GM12878 (cell line): Measurements from ENCODE around the gene FBXL17. TPM values are rescaled to one million over a fixed set of nuclear protein-coding genes. Genes with fewer than 3 reads are reported as not detected.

Experiments
- ATAC-seq: fragments of 200-7000 bp; cut with Tn5 transposase; 3 replicates; pipeline ENCODE4 v1.9.1; 2020; ENCODE audit warnings: mild to moderate bottlenecking, moderate library complexity
- BruUV-seq: library from RNA; stranded (reverse); fragments of 400-500 nt; replicated peaks from 2 replicates; lab custom pipeline; 2021; lab: Mats Ljungman, UMichigan
- CTCF ChIA-PET: fragments of 300-600 bp; sonication (Branson Sonifier 250); formaldehyde crosslinking; extraction: SDS; loops from one replicate; lab custom pipeline; 2021; ENCODE audit warnings: inconsistent platforms; lab: Yijun Ruan, JAX
- POLR2A ChIA-PET: fragments of 350-600 bp; formaldehyde crosslinking; extraction: SDS; loops from one replicate; lab custom pipeline; 2021; ENCODE audit warnings: inconsistent platforms; lab: Charles Lee
- RAD21 ChIA-PET: fragments of 300-600 bp; sonication (Branson Sonifier 250); formaldehyde crosslinking; loops from one replicate; lab custom pipeline; 2023; ENCODE audit warnings: antibody characterized with exemption; ENCODE audit not compliant: unreplicated experiment; lab: Charles Lee
- SMC1A ChIA-PET: fragments of 300-600 bp; sonication (Branson Sonifier 250); formaldehyde crosslinking; loops from one replicate; lab custom pipeline; 2023; ENCODE audit not compliant: unreplicated experiment, uncharacterized antibody; lab: Charles Lee
- DNase-seq: peaks from one replicate; pipeline ENCODE4 v3.0.0-alpha.2; 2011; ENCODE audit warnings: low read depth, low spot score
- FAIRE-seq: peaks from 3 replicates; lab custom pipeline; 2011; peaks lifted over from hg19 to GRCh38; lab: Jason Lieb, UNC
- H2AFZ ChIP-seq: 2 replicates; pipeline ENCODE4 v1.6.0; 2011; ENCODE audit warnings: low read depth, low read length, control low read depth; ENCODE audit not compliant: control insufficient read depth
- H3K27ac ChIP-seq: 2 replicates; pipeline ENCODE4 v1.5.1; 2011; ENCODE audit warnings: control low read depth; ENCODE audit not compliant: control insufficient read depth, insufficient read depth
- H3K27me3 ChIP-seq, 2 experiments: replicated peaks in 1 of 2; 2 replicates each; pipeline versions ENCODE4 v1.6.0 to v1.6.1; 2011; ENCODE audit warnings: low read length in 1 of 2; ENCODE audit not compliant: control insufficient read depth in 2 of 2, insufficient read depth in 2 of 2
- H3K36me3 ChIP-seq, 2 experiments: 2 replicates each; pipeline ENCODE4 v1.5.1; 2011; ENCODE audit warnings: low read length in 1 of 2; ENCODE audit not compliant: control insufficient read depth in 2 of 2, insufficient read depth in 2 of 2
- H3K4me1 ChIP-seq: 2 replicates; pipeline ENCODE4 v1.6.1; 2011; ENCODE audit warnings: mild to moderate bottlenecking, low read length, moderate library complexity, mixed read lengths; ENCODE audit not compliant: control insufficient read depth, insufficient read depth
- H3K4me2 ChIP-seq: 2 replicates; pipeline ENCODE4 v1.6.0; 2011; ENCODE audit warnings: control low read depth; ENCODE audit not compliant: control insufficient read depth, insufficient read depth
- H3K4me3 ChIP-seq: fragments of 200-600 bp; sonication (generic); 2 replicates; pipeline ENCODE4 v1.5.1; 2016
- H3K79me2 ChIP-seq: 2 replicates; pipeline ENCODE4 v1.6.0; 2011; ENCODE audit warnings: low read length; ENCODE audit not compliant: control insufficient read depth, insufficient read depth
- H3K9ac ChIP-seq: 2 replicates; pipeline ENCODE4 v1.8.0; 2011; ENCODE audit warnings: low read length, control low read depth, mixed read lengths; ENCODE audit not compliant: control insufficient read depth, insufficient read depth
- H3K9me3 ChIP-seq: replicated peaks from 3 replicates; pipeline ENCODE4 v1.5.1; 2011; ENCODE audit warnings: mild to moderate bottlenecking, low read length; ENCODE audit not compliant: control insufficient read depth, insufficient read depth
- H4K20me1 ChIP-seq: 2 replicates; pipeline ENCODE4 v1.6.0; 2011; ENCODE audit not compliant: control insufficient read depth, insufficient read depth
- CBFB ChIP-seq: IDR thresholded peaks from 2 replicates; pipeline ENCODE4 v1.6.1; 2016; ENCODE audit warnings: antibody characterized with exemption, low read depth
- HCFC1 ChIP-seq: fragments of 150-350 bp; IDR thresholded peaks from 2 replicates; pipeline ENCODE4 v1.6.1; 2014; ENCODE audit warnings: low read length
- HDAC2 ChIP-seq: fragments of 200-600 bp; sonication (generic); IDR thresholded peaks from 2 replicates; pipeline ENCODE4 v1.6.1; 2017
- HDAC6 ChIP-seq: fragments of 200-600 bp; sonication (generic); IDR thresholded peaks from one replicate; pipeline ENCODE4 v1.8.0; 2017; ENCODE audit warnings: antibody characterized with exemption; ENCODE audit not compliant: unreplicated experiment
- KLF5 ChIP-seq: fragments of 450-650 bp; IDR thresholded peaks from 2 replicates; pipeline ENCODE4 v1.6.1; 2014; ENCODE audit warnings: mild to moderate bottlenecking; ENCODE audit not compliant: partially characterized antibody
- MAX ChIP-seq: IDR thresholded peaks from 2 replicates; pipeline ENCODE4 v1.6.1; 2012; ENCODE audit warnings: low read depth, low read length, improper control_type of control experiment
- MEF2A ChIP-seq: IDR thresholded peaks from 2 replicates; pipeline ENCODE4 v1.6.1; 2011; ENCODE audit warnings: low read depth, mild to moderate bottlenecking, low read length, moderate library complexity; ENCODE audit not compliant: insufficient read depth
- NBN ChIP-seq: fragments of 450-650 bp; IDR thresholded peaks from 2 replicates; pipeline ENCODE4 v1.6.1; 2016
- RELA ChIP-seq: fragments of 450-650 bp; IDR thresholded peaks from 2 replicates; pipeline ENCODE4 v1.8.0; 2014; ENCODE audit warnings: borderline replicate concordance; ENCODE audit not compliant: partially characterized antibody
- WGBS: methylation state at CpG from one replicate; pipeline ENCODE4 v1.1.6; 2016; ENCODE audit warnings: low lambda C conversion rate; ENCODE audit not compliant: insufficient replicate concordance, insufficient coverage; ENCODE audit errors: missing lambda C conversion rate; 5-methylcytosine and 5-hydroxymethylcytosine counted together
- in situ Hi-C: fragments of 300-500 bp; cut with MboI; formaldehyde crosslinking; loops from 9 replicates; pipeline ENCODE4 v1.14.3; 2018; ENCODE audit warnings: mixed read lengths
- intact Hi-C: fragments of 100-400 bp; cut with micrococcal nuclease; formaldehyde crosslinking; loops from one replicate; pipeline ENCODE4 v1.14.2; 2022; ENCODE audit not compliant: unreplicated experiment
- polyA plus RNA-seq, 11 experiments: library from polyadenylated mRNA; depleted of rRNA in 4 of 11; unstranded in 6 of 11; stranded (reverse) in 5 of 11; fragments of >200 nt; fragmentation: Nextera tagmentation in 4 of 11; fragmentation: Illumina TruSeq in 1 of 11; extraction: Ambion mirVana in 4 of 11; extraction: Trizol in 1 of 11; gene quantifications; 1 replicate in 1 of 11; 2 replicates in 10 of 11; pipeline versions ENCODE4 v1.2.1 to v1.2.3, GENCODE V29; 2011 to 2016; ENCODE audit warnings: inconsistent platforms in 2 of 11, missing spikeins in 2 of 11, low read depth in 1 of 11
- total RNA-seq, 4 experiments: library from RNA; depleted of rRNA in 3 of 4; stranded (reverse); fragments of >200 nt in 3 of 4; fragmentation: Illumina TruSeq in 1 of 4; extraction: Trizol in 1 of 4; gene quantifications; 2 replicates each; pipeline versions ENCODE4 v1.2.1 to v1.2.3, GENCODE V29; 2013 to 2021

The FBXL17 gene
- total and polyA plus RNA-seq, 10 of the 15 experiments (the other 5 are each of a cell fraction or from before 2014, with no cell fraction given), result 0.88 to 9.0 (median 4.4) TPM

GRCh38 chr5:108249095-108249784 is 132.7 kb downstream of the FBXL17 start:
- RAD21 ChIA-PET, result interaction anchor here (3.6 kb wide), 1 partner anchor 11 kb away, joined by 15 read pairs; no protein-coding TSS in a partner anchor
- no peaks in the 10 kb centered on the region for H4K20me1 ChIP-seq
- no peak overlapping the region for H3K4me3 ChIP-seq
- WGBS, result 87% methylated on average over 7 of the region's 7 CpGs
- no peak for DNase-seq
- SMC1A ChIA-PET, result interaction anchor here (2.5 kb wide), 1 partner anchor 11 kb away, joined by 13 read pairs; no protein-coding TSS in a partner anchor
- TF ChIP-seq KLF5 (no peak), RELA (no peak), HDAC2 (no peak), CBFB (no peak), NBN (no peak), HDAC6 (no peak), MEF2A (no peak), HCFC1 (no peak), MAX (no peak)
- intact Hi-C loops, result no loop called here
- no peak overlapping the region for H2AFZ ChIP-seq
- POLR2A ChIA-PET, result no interaction called here
- H3K4me2 ChIP-seq, result no peak overlapping the region
- ATAC-seq, result no peak
- no peak overlapping the region for H3K27ac ChIP-seq
- FAIRE-seq, result no peak
- no peak overlapping the region for H3K9ac ChIP-seq
- no peaks in the 10 kb centered on the region for H3K27me3 ChIP-seq
- CTCF ChIA-PET, result interaction anchor here (2.3 kb wide), 1 partner anchor 11 kb away, joined by 25 read pairs; no protein-coding TSS in a partner anchor
- no TSS peak for BruUV-seq
- H3K36me3 ChIP-seq, result no peaks in the 10 kb centered on the region
- no peaks in the 10 kb centered on the region for H3K79me2 ChIP-seq
- no peaks in the 10 kb centered on the region for H3K4me1 ChIP-seq
- H3K9me3 ChIP-seq, result no peaks in the 10 kb centered on the region
- in situ Hi-C loops, result no loop called here
